HepG2 (cell line): ENCODE results near the gene DELE1. TPM values are rescaled to one million over a fixed set of nuclear protein-coding genes. Genes with fewer than 3 reads are reported as not detected.

ENCODE experiments used
- E2F2 ChIP-seq: sonication (generic); formaldehyde crosslinking; IDR thresholded peaks from 2 replicates; pipeline ENCODE4 v1.4.0; 2020; ENCODE audit warnings: missing genetic modification reagents, borderline replicate concordance
- GABPA ChIP-seq, 2 experiments: IDR thresholded peaks; 2 replicates each; pipeline ENCODE4 v1.6.1; 2011 to 2016; ENCODE audit warnings: low read depth in 2 of 2, low read length in 1 of 2, missing biosample characterization in 1 of 2, missing genetic modification characterization in 1 of 2
- GATAD2A ChIP-seq: IDR thresholded peaks from 2 replicates; pipeline ENCODE4 v1.6.1; 2016
- HNF4A ChIP-seq: sonication (generic); formaldehyde crosslinking; IDR thresholded peaks from 2 replicates; pipeline ENCODE4 v1.4.0; 2020; ENCODE audit warnings: missing genetic modification reagents
- KMT2B ChIP-seq: IDR thresholded peaks from 2 replicates; pipeline ENCODE4 v1.6.1; 2016; ENCODE audit warnings: missing genetic modification reagents, missing compliant biosample characterization
- MTERF4 ChIP-seq: sonication (generic); formaldehyde crosslinking; IDR thresholded peaks from 2 replicates; pipeline ENCODE4 v1.8.0; 2023; ENCODE audit warnings: mild to moderate bottlenecking, missing genetic modification reagents
- NFKB2 ChIP-seq: sonication (generic); formaldehyde crosslinking; IDR thresholded peaks from 2 replicates; pipeline ENCODE4 v1.4.0; 2020; ENCODE audit warnings: missing genetic modification reagents, borderline replicate concordance
- NONO ChIP-seq, 2 experiments: fragments of 450-650 bp in 1 of 2; sonication (generic) in 1 of 2; formaldehyde crosslinking in 1 of 2; IDR thresholded peaks in 1 of 2; conservative IDR thresholded peaks in 1 of 2; 2 replicates each; pipeline versions ENCODE4 v1.6.1 to v1.8.0; 2017 to 2022; ENCODE audit warnings: mild to moderate bottlenecking in 1 of 2, missing genetic modification reagents in 1 of 2, moderate library complexity in 1 of 2
- PCBP1 ChIP-seq: fragments of 200-400 bp; formaldehyde crosslinking; IDR thresholded peaks from 2 replicates; pipeline ENCODE4 v1.6.1; 2017; ENCODE audit warnings: mild to moderate bottlenecking, low read depth, low read length, borderline replicate concordance
- RBFOX2 ChIP-seq: fragments of 200-400 bp; formaldehyde crosslinking; IDR thresholded peaks from 2 replicates; pipeline ENCODE4 v1.6.1; 2017; ENCODE audit warnings: low read depth, mild to moderate bottlenecking, low read length
- RFXAP ChIP-seq: sonication (generic); formaldehyde crosslinking; IDR thresholded peaks from 2 replicates; pipeline ENCODE4 v1.4.0; 2020; ENCODE audit warnings: missing genetic modification reagents, borderline replicate concordance
- SOX5 ChIP-seq: IDR thresholded peaks from 2 replicates; pipeline ENCODE4 v1.6.1; 2016; ENCODE audit warnings: borderline replicate concordance
- TAF15 ChIP-seq: fragments of 200-400 bp; formaldehyde crosslinking; IDR thresholded peaks from one replicate; pipeline ENCODE4 v1.6.1; 2018; ENCODE audit warnings: mild to moderate bottlenecking, low read depth, low read length; ENCODE audit not compliant: poor library complexity, severe bottlenecking
- ZGPAT ChIP-seq: IDR thresholded peaks from 2 replicates; pipeline ENCODE4 v1.6.1; 2016; ENCODE audit warnings: mild to moderate bottlenecking
- ZNF253 ChIP-seq: sonication (generic); formaldehyde crosslinking; IDR thresholded peaks from 2 replicates; pipeline ENCODE4 v1.8.0; 2022; ENCODE audit warnings: mild to moderate bottlenecking, missing genetic modification reagents, borderline replicate concordance
- ZNF318 ChIP-seq: sonication (generic); formaldehyde crosslinking; IDR thresholded peaks from 2 replicates; pipeline ENCODE4 v1.4.0; 2020; ENCODE audit warnings: mild to moderate bottlenecking, missing genetic modification reagents
- ZNF720 ChIP-seq: sonication (generic); formaldehyde crosslinking; IDR thresholded peaks from 2 replicates; pipeline ENCODE4 v1.4.0; 2020; ENCODE audit warnings: missing genetic modification reagents
- polyA plus RNA-seq, 8 experiments: library from polyadenylated mRNA; depleted of rRNA in 3 of 8; stranded (reverse) in 7 of 8; unstranded in 1 of 8; fragments of >200 nt; fragmentation: Illumina TruSeq in 4 of 8; extraction: Trizol in 4 of 8; gene quantifications; 2 replicates each; pipeline versions ENCODE4 v1.2.1 to v1.2.3, GENCODE V29; 2011 to 2016; ENCODE audit warnings: low read depth in 4 of 8, missing spikeins in 1 of 8, mixed read lengths in 1 of 8; ENCODE audit not compliant: insufficient read depth in 1 of 8
- total RNA-seq, 5 experiments: library from RNA; depleted of rRNA; stranded (reverse); fragments of >200 nt; fragmentation: Illumina TruSeq; extraction: Trizol; gene quantifications; 2 replicates each; pipeline ENCODE4 v1.2.3, GENCODE V29; 2016; ENCODE audit warnings: low read depth in 1 of 5

DELE1 gene
- total and polyA plus RNA-seq, 2 of the 13 experiments (the other 11 are each of a cell fraction or from before 2014, with no cell fraction given), result 57.5 to 90.3 TPM

- TF ChIP-seq ZGPAT (no peak; the same call in 1 of the 2 replicates), NFKB2 (peak; percentile 58; the same call in 1 of the 2 replicates), TAF15 (no peak), RFXAP (CRISPR knock-in tag) (no peak), KMT2B (CRISPR knock-in tag) (no peak), HNF4A (CRISPR knock-in tag) (0 out of 2 replicates have a peak, but pooled peaks have one; percentile 4), RBFOX2 (no peak), GATAD2A (CRISPR knock-in tag) (no peak), GABPA (IDR thresholded peaks at IDR 0.05; ENCODE audit: low read depth, low read length) (no peak), GABPA (CRISPR knock-in tag; IDR thresholded peaks at IDR 0.05; ENCODE audit: low read depth) (no peak), ZNF318 (CRISPR knock-in tag) (0 out of 2 replicates have a peak, but pooled peaks have one; percentile 43), ZNF253 (CRISPR knock-in tag) (no peak), PCBP1 (no peak), SOX5 (CRISPR knock-in tag) (0 out of 2 replicates have a peak, but pooled peaks have one; percentile 27), MTERF4 (peak; percentile 92), NONO (IDR thresholded peaks at IDR 0.05) (no peak), NONO (CRISPR knock-in tag; conservative IDR thresholded peaks at IDR 0.05) (peak; percentile 55; the same call in 1 of the 2 replicates), ZNF720 (CRISPR knock-in tag) (no peak), E2F2 (CRISPR knock-in tag) (no peak)
These were observed 44.8 kb upstream of the DELE1 start (continued) for GRCh38 chr5:141878711-141879425.
